Measurements from ENCODE around the gene PGBD5.

Gene PGBD5

DNA sequence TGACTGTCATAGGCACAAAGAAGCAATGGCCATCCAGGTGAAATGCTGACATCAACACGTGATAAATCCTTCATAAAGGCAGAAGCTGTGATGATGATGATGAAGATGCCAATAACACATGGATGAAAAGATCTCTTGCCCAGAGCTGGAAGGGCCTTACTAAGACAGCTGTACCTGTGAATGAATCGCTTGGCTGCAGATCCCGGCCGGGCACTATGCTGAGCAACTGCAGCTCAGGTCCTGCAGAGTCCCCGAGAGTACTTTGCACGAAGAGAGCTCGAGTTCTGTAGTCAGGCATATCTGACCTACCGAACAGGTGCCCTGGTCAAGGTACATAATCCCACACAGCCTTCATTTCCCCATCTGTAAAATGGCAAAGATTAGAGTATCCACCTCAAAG is 48.8 kb downstream of the PGBD5 start:
- no peaks in the 10 kb centered on the region for H3K36me3 ChIP-seq
- TF ChIP-seq, protein P1, sequence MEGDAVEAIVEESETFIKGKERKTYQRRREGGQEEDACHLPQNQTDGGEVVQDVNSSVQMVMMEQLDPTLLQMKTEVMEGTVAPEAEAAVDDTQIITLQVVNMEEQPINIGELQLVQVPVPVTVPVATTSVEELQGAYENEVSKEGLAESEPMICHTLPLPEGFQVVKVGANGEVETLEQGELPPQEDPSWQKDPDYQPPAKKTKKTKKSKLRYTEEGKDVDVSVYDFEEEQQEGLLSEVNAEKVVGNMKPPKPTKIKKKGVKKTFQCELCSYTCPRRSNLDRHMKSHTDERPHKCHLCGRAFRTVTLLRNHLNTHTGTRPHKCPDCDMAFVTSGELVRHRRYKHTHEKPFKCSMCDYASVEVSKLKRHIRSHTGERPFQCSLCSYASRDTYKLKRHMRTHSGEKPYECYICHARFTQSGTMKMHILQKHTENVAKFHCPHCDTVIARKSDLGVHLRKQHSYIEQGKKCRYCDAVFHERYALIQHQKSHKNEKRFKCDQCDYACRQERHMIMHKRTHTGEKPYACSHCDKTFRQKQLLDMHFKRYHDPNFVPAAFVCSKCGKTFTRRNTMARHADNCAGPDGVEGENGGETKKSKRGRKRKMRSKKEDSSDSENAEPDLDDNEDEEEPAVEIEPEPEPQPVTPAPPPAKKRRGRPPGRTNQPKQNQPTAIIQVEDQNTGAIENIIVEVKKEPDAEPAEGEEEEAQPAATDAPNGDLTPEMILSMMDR (IDR thresholded peaks at IDR 0.05; ENCODE audit: low read depth, low read length): no peak
- no peak for DNase-seq
- H3K27me3 ChIP-seq (ENCODE audit: insufficient read depth, low read depth, severe bottlenecking): no peaks in the 10 kb centered on the region
- no peak overlapping the region for H3K4me3 ChIP-seq (ENCODE audit: low read depth, low read length)
- no peak overlapping the region for H3K27ac ChIP-seq
- peaks cover 11% of the 10 kb centered on the region for H3K9me3 ChIP-seq (ENCODE audit: severe bottlenecking)

DNA sequence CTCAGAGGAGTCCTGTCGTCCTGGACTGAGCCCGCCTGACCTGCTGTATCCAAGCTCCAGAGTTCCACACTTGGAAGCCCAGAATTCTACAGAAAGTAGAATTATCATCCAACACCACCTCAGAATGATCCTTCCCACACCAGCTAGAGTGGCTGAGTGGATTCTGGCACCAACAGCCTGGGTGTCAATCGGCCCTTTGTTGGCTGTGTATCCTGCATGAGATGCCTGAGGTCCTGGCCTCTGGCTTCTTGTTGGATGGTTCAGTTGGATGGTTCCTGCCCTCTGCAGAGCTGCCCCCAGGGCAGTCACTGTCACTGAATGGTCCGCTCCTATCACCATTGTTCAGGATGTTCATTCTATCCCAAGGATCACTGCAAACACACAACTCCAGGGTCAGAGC is 49.8 kb downstream of the PGBD5 start:
- Histone ChIP-seq H3K9me3 (ENCODE audit: severe bottlenecking) (peaks cover 11% of the 10 kb centered on the region), H3K27me3 (ENCODE audit: insufficient read depth, low read depth, severe bottlenecking) (no peaks in the 10 kb centered on the region), H3K4me3 (ENCODE audit: low read depth, low read length) (no peak overlapping the region), H3K36me3 (no peaks in the 10 kb centered on the region), H3K27ac (no peak overlapping the region)
- DNase-seq: no peak
- TF ChIP-seq, protein P1 (IDR thresholded peaks at IDR 0.05; ENCODE audit: low read depth, low read length): no peak

DNA sequence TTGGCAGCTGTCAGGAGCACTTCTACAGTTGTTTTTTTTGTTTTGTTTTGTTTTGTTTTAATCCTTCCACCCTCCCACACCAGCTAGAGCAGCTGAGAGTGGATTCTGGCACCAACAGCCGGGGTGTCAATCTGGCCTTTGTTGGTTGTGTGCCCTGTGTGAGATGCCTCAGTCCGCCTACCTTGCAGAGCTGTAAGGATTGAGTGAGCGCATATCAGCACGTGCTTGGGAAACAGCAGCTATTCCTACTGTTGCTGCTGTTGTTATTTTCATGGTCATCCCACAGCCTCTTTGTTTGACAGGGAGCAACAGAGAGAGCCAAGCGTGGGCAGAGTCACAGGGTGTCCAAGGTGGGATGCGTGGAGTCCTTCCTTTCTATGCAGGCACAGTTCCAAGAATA is 50.4 kb downstream of the PGBD5 start:
- Histone ChIP-seq H3K4me3 (ENCODE audit: low read depth, low read length) (no peak overlapping the region), H3K36me3 (no peaks in the 10 kb centered on the region; the same call in 1 of the 2 replicates), H3K27me3 (ENCODE audit: insufficient read depth, low read depth, severe bottlenecking) (no peaks in the 10 kb centered on the region), H3K27ac (no peak overlapping the region), H3K9me3 (ENCODE audit: severe bottlenecking) (peaks cover 11% of the 10 kb centered on the region)
- TF ChIP-seq, protein P1 (IDR thresholded peaks at IDR 0.05; ENCODE audit: low read depth, low read length): no peak
- DNase-seq: no peak

DNA sequence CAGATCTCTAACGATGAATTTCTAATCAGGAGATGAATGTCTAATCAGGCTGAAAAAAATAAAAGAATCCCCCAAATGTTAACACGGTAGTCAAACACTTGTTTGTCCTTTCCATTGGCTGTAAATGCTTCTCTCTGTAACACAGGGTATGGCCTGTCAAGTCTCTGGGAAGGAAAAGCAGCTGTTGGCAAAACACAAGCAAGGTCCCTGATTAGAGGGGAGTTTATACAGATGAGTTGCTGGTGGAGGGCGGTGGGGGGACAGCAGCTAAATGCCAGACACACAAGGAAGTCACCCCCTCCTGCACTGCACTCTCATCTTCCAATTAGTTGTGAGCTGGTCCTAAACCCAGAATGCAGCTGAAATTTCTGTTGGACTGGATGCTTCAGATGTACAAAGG is 51.0 kb downstream of the PGBD5 start:
- H3K27ac ChIP-seq: no peak overlapping the region
- no peaks in the 10 kb centered on the region; the same call in 1 of the 2 replicates for H3K36me3 ChIP-seq
- TF ChIP-seq, protein P1 (IDR thresholded peaks at IDR 0.05; ENCODE audit: low read depth, low read length): no peak

DNA sequence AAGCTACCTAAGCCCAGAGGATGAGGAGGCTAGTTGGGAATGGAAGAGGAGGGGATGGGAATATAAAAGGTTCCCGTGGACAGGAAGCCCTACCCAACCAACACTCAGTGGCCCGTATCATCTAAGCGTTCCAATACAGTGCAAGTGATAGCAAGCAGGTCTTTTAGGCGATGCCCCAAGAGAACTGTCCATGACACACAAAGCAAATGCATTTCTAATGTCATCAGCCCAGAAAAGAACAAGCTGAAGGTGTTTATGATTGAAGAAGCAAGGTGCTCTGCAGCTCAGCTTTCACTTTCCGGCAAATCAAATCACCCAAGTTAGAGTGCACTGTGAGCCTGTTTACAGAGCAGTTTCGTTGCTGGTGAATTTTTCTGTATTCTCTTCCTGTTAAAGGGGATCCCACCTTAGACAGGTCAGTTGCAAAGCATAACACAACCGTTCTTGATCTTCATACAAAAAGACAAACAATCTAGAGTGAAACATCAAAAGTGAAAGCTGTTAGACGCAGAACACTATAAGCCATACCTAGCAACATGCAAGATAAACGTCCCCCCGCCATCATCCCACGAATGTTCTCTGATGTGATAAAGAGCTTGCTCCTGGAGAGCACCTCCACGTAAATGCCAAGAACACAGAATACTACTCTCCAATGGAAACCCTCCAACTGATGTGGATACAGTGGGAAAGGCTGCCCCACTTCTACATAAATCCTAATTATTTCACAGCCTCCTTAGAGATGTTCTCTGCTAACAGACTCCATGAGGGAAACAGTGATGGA is 54.0 kb downstream of the PGBD5 start:
- Histone ChIP-seq H3K4me3 (ENCODE audit: low read depth, low read length) (no peak overlapping the region), H3K36me3 (no peaks in the 10 kb centered on the region; the same call in 1 of the 2 replicates)

More for the DNA sequence above, 51.0 kb downstream of the PGBD5 start:
- no peaks in the 10 kb centered on the region for H3K27me3 ChIP-seq (ENCODE audit: insufficient read depth, low read depth, severe bottlenecking)
- no peak overlapping the region for H3K4me3 ChIP-seq (ENCODE audit: low read depth, low read length)
- no peak for DNase-seq
- peaks cover 10% of the 10 kb centered on the region for H3K9me3 ChIP-seq (ENCODE audit: severe bottlenecking)

More for the DNA sequence above, 54.0 kb downstream of the PGBD5 start:
- no peak for DNase-seq
- Histone ChIP-seq H3K9me3 (ENCODE audit: severe bottlenecking) (no peaks in the 10 kb centered on the region), H3K27me3 (ENCODE audit: insufficient read depth, low read depth, severe bottlenecking) (no peaks in the 10 kb centered on the region), H3K27ac (no peak overlapping the region)
- TF ChIP-seq, protein P1 (IDR thresholded peaks at IDR 0.05; ENCODE audit: low read depth, low read length): no peak
